Astrocyte of the spinal cord (primary cell): ENCODE data around the gene SLC35F5.
"Not testable (repeated sequence)": the region's sequence is repeated elsewhere in the genome, so short reads cannot be mapped to it uniquely, and the experiment has no call there.

ENCODE experiments used
- DNase-seq: peaks from one replicate; pipeline ENCODE4 v3.0.0; 2011; ENCODE audit warnings: low read depth, low spot score
- H3K4me3 ChIP-seq: 2 replicates; pipeline ENCODE4 v1.5.1; 2011; ENCODE audit warnings: low read depth, mild to moderate bottlenecking, low read length, moderate library complexity
- CTCF ChIP-seq: IDR thresholded peaks from 2 replicates; pipeline ENCODE4 v1.5.1; 2012; ENCODE audit warnings: low read depth, mild to moderate bottlenecking, low read length, inconsistent platforms
- in situ Hi-C: cut with HindIII; loops from 2 replicates; pipeline ENCODE4 v1.10.0; 2017; ENCODE audit warnings: low sequenced_read_pairs

The SLC35F5 gene

DNA sequence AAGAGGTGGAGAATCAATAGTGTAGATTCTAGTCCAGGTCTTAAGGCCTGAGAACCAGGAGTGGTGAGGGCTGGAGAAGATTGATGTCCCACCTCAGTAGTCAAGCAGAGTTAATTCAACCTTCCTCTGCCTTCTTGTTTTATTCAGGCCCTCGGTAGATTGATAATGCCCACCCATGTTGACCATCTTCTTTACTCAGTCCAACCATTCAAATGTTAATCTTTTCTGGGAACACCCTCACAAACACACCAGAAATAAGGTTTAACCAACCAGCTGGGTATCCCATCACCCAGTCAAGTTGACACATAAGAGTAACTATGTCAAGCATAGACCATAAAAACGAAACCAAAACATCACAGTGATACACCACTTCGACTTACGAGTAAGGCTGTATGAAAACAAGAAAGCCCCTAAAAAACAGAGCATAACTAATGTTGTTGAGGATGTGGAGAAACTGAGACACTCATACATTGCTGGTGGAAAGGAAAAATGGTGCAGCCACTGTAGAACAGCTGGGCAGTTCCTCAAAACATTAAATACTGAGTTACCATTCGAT, 57.5 kb downstream of the SLC35F5 start:
- TF ChIP-seq CTCF = no peak
- DNase-seq = no peak
- in situ Hi-C loops = no loop called here
- no peak overlapping the region for H3K4me3 ChIP-seq

GRCh38 chr2:113698251-113698650, 58.2 kb downstream of the SLC35F5 start:
- DNase-seq, H3K4me3 ChIP-seq, in situ Hi-C loops: not testable (repeated sequence)

GRCh38 chr2:113697516-113697915, 58.9 kb downstream of the SLC35F5 start:
- no peak for TF ChIP-seq CTCF
- no peak overlapping the region for H3K4me3 ChIP-seq
- no peak for DNase-seq
- in situ Hi-C loops = no loop called here

DNA sequence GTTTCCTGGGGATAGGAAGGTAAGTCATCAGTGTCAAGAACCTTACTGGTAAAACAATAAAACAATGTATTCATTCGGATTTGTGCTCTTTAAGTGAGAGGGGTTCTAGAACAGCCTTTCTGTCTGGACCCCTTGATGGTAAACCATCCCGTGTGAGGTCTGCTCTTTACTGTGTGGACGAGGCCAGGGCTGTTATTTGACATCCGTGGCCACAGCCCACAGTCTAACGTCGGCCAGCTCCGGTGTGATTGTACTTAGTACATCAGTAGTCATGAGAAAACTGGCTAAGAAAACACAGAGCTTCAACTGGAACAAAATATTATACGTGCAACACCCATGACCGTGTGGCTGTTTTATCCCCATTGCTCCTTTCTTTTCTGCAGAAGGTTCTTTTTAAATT, 62.0 kb downstream of the SLC35F5 start:
- no peak overlapping the region for H3K4me3 ChIP-seq
- in situ Hi-C loops = no loop called here
- no peak for TF ChIP-seq CTCF
- DNase-seq = no peak

DNA sequence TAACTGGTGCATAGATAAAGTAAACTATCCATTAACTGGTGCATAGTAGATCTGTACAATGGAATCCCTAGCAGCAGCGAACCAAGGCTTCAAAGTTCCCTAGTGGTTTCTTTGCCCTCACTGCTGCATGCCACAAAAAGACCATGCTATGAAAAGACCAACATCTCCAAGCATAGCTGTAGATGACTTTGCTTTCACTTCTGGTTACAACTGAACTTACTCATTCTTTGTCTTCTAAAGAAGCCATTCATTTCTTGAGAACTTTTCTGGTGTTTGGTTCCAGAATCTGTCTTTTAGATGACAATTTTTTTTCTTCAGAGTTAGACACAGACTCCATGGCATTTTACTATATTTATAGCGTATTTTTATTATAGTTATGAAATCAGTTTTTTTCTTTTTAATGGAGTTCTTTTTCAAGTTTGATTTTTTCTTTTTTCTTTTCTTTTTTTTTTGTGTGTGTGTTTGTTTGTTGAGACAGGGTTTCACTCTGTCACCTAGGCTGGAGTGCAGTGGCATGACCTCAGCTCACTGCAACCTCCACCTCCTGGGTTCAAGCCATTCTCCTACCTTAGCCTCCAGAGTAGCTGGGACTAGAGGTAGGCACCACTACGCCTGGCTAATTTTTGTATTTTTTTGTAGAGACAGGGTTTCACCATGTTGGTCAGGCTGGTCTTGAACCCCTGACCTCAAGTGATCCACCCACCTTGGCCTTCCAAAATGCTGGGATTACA, 63.6 kb downstream of the SLC35F5 start:
- no peak overlapping the region for H3K4me3 ChIP-seq
- in situ Hi-C loops = no loop called here
- TF ChIP-seq CTCF = no peak
- DNase-seq = no peak

DNA sequence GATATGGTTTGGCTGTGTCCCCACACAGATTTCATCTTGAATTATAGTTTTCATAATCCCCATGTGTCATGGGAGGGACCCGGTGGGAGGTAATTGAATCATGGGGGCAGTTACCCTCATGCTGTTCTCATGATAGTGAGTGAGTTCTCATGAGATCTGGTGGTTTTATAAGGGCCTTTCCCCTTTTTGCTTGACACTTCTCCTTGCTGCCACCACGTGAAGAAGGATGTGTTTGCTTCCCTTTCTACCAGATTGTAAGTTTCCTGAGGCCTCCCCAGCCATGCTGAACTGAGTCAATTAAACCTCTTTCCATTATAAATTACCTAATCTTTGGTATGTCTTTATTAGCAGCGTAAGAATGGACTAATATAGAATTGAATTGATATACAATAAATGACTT, 65.6 kb downstream of the SLC35F5 start:
- in situ Hi-C loops, H3K4me3 ChIP-seq, DNase-seq: not testable (repeated sequence)

- no peak for TF ChIP-seq CTCF
- in situ Hi-C loops = no loop called here
- DNase-seq = peak; percentile 5
- no peak overlapping the region for H3K4me3 ChIP-seq
These were observed 69.9 kb downstream of the SLC35F5 start for GRCh38 chr2:113686537-113686936.
